ENCODE measurements around the gene NXPE3. TPM values are rescaled to one million over a fixed set of nuclear protein-coding genes. Genes with fewer than 3 reads are reported as not detected.

The NXPE3 gene
- total and polyA plus RNA-seq, 2 of the 8 experiments (the other 6 are each of a cell fraction or from before 2014, with no cell fraction given) = 10.9 to 22.7 TPM

- DNase-seq (ENCODE audit: low read depth in 1 of 2, low spot score in 2 of 2) (no peak), FAIRE-seq (no peak)
- CTCF ChIA-PET (ENCODE audit: partially characterized antibody) = interaction anchor here (1.7 kb wide), 1 partner anchor 17 kb away, joined by 3 read pairs; no protein-coding TSS in a partner anchor
- H3K4me3 ChIP-seq (ENCODE audit: extremely low read depth in 1 of 4, insufficient read depth in 2 of 4, low read depth in 3 of 4, low read length in 4 of 4) = no peak overlapping the region
- no peak overlapping the region for H2BK15ac ChIP-seq (ENCODE audit: low read length)
- H2BK5ac ChIP-seq (ENCODE audit: low read depth, low read length) = no peak overlapping the region
- no peaks in the 10 kb centered on the region for H3K79me2 ChIP-seq (ENCODE audit: control insufficient read depth in 1 of 2, insufficient read depth in 2 of 2, low read length in 2 of 2)
- H3K23ac ChIP-seq (ENCODE audit: insufficient read length) = no peak overlapping the region
- H3K18ac ChIP-seq (ENCODE audit: extremely low read depth, low read length) = no peak overlapping the region
- H3K27ac ChIP-seq (ENCODE audit: low read depth, low read length) = no peak overlapping the region
- peaks cover 0 to 3% (median 0%) of the 10 kb centered on the region in 4 experiments; a peak in 1 of 8 replicates for H3K36me3 ChIP-seq (ENCODE audit: control insufficient read depth in 2 of 4, insufficient read depth in 4 of 4, low read length in 3 of 4)
- no peak overlapping the region for H3K4ac ChIP-seq (replicated peaks; ENCODE audit: insufficient read length, low read depth, low read length)
- POLR2A ChIA-PET (ENCODE audit: partially characterized antibody) = interaction anchor here (4.0 kb wide), 1 partner anchor 16 kb away, joined by 16 read pairs; the partner anchor contains the start of gene NFKBIZ
- H3K4me2 ChIP-seq (ENCODE audit: insufficient read depth in 1 of 2, low read depth in 2 of 2, low read length in 2 of 2) = no peak overlapping the region
- no peak overlapping the region for H3K9ac ChIP-seq (replicated peaks in 1 of 4; ENCODE audit: extremely low read depth in 1 of 4, low read depth in 3 of 4, low read length in 3 of 4)
- no peak overlapping the region for H2AFZ ChIP-seq (ENCODE audit: low read length)
- H4K5ac ChIP-seq (ENCODE audit: insufficient read length, low read depth, low read length) = no peak overlapping the region
- no peaks in the 10 kb centered on the region for H3K27me3 ChIP-seq (replicated peaks in 1 of 4; ENCODE audit: control insufficient read depth in 3 of 4, extremely low read depth in 1 of 4, insufficient read depth in 3 of 4, low read length in 3 of 4)
- H2BK120ac ChIP-seq (replicated peaks; ENCODE audit: low read depth, low read length) = no peak overlapping the region
- H3K23me2 ChIP-seq (ENCODE audit: low read depth, low read length) = no peaks in the 10 kb centered on the region
- 88% methylated on average over 2 of the region's 2 CpGs; no CpG with 5 or more reads in 1 of the 2 experiments for WGBS, 2 experiments (ENCODE audit: extremely low coverage in 1 of 2, insufficient coverage in 1 of 2, insufficient read length in 1 of 2, insufficient replicate concordance in 2 of 2, low coverage in 1 of 2, low lambda C conversion rate in 2 of 2, missing lambda C conversion rate in 1 of 2)
- no peak overlapping the region for H2AK5ac ChIP-seq (ENCODE audit: low read depth, low read length)
- H2BK12ac ChIP-seq (ENCODE audit: low read depth, low read length) = no peak overlapping the region
- peaks cover 0 to 8% (median 2%) of the 10 kb centered on the region in 4 experiments; a peak in 5 of 7 replicates for H3K4me1 ChIP-seq (replicated peaks in 1 of 4; ENCODE audit: control insufficient read depth in 3 of 4, insufficient read depth in 4 of 4, low read length in 3 of 4)
- H4K20me1 ChIP-seq (replicated peaks in 1 of 2; ENCODE audit: control insufficient read depth in 1 of 2, insufficient read depth in 2 of 2, low read length in 2 of 2) = no peaks in the 10 kb centered on the region
- no peak overlapping the region for H3K14ac ChIP-seq (ENCODE audit: insufficient read length)
- no peak overlapping the region for H4K91ac ChIP-seq (replicated peaks; ENCODE audit: insufficient read length, low read length)
- no peaks in the 10 kb centered on the region for H3K9me3 ChIP-seq (ENCODE audit: insufficient read depth in 2 of 2, low read depth in 1 of 2, low read length in 1 of 2)
- no peak for TF ChIP-seq PHF8 (conservative IDR thresholded peaks at IDR 0.05; ENCODE audit: low read depth, low read length)
- TF ChIP-seq BRCA1 (IDR thresholded peaks at IDR 0.05; ENCODE audit: low read depth, low read length) = no peak
- no peak for TF ChIP-seq TBP (IDR thresholded peaks at IDR 0.05; ENCODE audit: low read depth, low read length)
- no peak for TF ChIP-seq NANOG (IDR thresholded peaks at IDR 0.05; ENCODE audit: insufficient read depth, low read depth, low read length, poor library complexity, severe bottlenecking)
- H3K79me1 ChIP-seq (ENCODE audit: low read depth, low read length) = no peaks in the 10 kb centered on the region; the same call in 1 of the 2 replicates
- no peak overlapping the region for H4K8ac ChIP-seq (ENCODE audit: extremely low read depth, insufficient read depth, low read length)
- no peak overlapping the region for H2BK20ac ChIP-seq (ENCODE audit: low read length)
- H3K56ac ChIP-seq (replicated peaks; ENCODE audit: insufficient read length, low read depth, low read length) = no peak overlapping the region
These were observed 54.5 kb downstream of the NXPE3 start for GRCh38 chr3:101833446-101833974.
